GM18499 (cell line): ENCODE data around the gene TLR1.

Experiments used
- ATAC-seq: cut with Tn5 transposase; IDR thresholded peaks from one replicate; pipeline ENCODE4 v1.9.1; 2021; ENCODE audit warnings: moderate number of reproducible peaks; ENCODE audit not compliant: insufficient read depth, unreplicated experiment

TLR1 gene, protein sequence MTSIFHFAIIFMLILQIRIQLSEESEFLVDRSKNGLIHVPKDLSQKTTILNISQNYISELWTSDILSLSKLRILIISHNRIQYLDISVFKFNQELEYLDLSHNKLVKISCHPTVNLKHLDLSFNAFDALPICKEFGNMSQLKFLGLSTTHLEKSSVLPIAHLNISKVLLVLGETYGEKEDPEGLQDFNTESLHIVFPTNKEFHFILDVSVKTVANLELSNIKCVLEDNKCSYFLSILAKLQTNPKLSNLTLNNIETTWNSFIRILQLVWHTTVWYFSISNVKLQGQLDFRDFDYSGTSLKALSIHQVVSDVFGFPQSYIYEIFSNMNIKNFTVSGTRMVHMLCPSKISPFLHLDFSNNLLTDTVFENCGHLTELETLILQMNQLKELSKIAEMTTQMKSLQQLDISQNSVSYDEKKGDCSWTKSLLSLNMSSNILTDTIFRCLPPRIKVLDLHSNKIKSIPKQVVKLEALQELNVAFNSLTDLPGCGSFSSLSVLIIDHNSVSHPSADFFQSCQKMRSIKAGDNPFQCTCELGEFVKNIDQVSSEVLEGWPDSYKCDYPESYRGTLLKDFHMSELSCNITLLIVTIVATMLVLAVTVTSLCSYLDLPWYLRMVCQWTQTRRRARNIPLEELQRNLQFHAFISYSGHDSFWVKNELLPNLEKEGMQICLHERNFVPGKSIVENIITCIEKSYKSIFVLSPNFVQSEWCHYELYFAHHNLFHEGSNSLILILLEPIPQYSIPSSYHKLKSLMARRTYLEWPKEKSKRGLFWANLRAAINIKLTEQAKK

DNA sequence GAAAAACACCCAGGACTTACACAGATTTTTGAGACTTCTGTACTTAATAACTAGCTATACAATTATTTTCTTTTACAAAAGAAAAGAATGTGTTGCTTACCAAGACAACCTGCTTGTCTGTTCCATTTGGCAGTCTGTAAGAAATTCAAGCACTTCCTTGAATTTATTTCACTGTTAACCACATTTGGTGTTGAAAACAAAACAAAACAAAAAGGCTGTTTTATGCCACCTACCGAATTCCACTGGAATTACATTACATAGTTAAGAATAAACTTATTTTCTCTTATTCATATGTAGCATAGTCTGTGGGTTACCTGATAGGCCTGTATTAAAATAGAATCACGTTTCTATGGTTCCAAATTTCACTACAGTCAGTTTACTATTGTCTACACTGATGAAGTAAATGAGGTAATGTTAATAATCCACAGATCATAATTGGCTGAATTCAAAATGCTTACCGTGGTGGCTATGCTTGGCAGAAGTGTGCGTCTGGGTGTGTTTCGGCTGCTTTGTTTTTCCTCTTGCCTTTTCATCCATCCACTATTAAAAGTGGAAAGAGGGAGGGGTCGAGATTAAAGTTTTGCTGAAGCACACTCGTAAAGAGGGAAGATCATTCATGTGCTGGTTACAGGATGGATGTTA lies at the start of gene TLR1:
TSS of gene TLR1 (minus strand) at position 138 of the 642 bp plus-strand sequence. CDS start 5,960 bp downstream, outside the sequence.
- ATAC-seq = peak; percentile 29

DNA sequence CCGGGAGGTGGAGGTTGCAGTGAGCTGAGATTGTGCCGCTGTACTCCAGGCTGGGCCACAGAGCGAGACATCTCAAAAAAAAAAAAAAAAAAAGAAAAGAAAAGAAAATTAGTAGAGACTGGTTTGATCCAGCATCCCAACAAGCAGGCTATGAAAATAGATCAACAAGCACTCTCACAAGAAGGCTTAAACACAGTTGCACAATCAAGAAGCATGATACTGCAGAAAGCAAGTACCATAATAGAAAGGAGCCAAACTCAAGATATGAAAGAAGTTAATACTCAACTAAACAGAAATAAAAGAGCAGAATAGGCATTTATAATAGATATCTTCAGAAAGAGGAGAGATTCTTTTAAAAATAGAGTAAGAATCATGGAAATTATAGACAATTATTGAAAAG lies 41.4 kb upstream of the TLR1 start:
- ATAC-seq = no peak

DNA sequence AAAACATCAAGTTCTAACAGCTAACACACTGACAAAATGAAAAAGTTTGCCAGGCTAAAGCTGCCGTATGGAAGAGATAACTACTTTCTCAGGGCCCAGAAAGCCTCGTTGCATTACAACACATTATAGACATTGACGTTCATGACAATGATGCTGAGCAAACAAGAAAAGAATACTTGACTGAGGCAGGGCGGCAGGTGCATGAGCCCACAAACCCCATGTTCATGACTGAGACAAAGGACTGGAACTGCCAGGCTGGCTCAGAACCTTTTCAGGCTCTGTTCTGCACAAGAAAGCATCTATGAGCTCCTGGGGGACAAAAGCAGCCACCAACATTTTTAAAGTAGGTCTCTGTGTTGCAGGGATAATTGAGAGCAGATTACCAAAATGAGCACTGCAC lies 38.4 kb upstream of the TLR1 start:
- no peak for ATAC-seq

GRCh38 chr4:38837849-38838248 lies 33.3 kb upstream of the TLR1 start:
- no peak for ATAC-seq

DNA sequence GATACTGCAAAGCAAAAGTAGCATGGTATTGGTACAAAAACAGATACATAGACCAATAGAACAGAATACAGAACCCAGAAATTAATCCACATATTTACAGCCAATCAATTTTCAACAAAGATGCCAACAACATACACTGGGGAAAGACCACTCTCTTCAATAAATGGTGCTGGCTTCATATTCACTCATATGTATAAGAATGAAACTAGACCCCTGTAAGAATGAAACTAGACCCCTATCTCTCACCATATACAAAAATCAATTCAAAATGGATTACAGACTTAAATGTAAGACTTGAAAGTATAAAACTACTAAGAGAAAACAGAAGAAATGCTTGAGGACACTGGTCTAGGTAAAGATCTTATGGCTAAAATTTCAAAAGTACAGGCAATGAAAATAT lies 32.7 kb upstream of the TLR1 start:
- no peak for ATAC-seq

DNA sequence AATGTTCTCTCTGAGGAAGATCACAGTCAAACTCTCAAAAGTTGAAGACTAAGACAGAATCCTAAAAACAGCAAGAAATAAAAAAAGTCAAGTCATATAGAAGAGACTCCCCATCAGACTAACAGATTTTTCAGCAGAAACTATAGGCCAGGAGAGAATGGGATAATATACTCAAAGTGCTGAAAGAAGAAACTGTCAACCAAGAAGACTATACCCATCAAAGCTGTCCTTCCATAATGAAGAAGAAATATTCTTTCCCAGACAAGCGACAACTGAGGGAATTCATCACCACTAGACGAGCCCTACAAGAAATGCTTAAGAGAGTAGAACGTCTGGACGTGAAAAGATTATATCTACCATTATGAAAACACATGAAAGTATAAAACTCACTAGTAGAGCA lies 30.0 kb upstream of the TLR1 start:
- no peak for ATAC-seq

DNA sequence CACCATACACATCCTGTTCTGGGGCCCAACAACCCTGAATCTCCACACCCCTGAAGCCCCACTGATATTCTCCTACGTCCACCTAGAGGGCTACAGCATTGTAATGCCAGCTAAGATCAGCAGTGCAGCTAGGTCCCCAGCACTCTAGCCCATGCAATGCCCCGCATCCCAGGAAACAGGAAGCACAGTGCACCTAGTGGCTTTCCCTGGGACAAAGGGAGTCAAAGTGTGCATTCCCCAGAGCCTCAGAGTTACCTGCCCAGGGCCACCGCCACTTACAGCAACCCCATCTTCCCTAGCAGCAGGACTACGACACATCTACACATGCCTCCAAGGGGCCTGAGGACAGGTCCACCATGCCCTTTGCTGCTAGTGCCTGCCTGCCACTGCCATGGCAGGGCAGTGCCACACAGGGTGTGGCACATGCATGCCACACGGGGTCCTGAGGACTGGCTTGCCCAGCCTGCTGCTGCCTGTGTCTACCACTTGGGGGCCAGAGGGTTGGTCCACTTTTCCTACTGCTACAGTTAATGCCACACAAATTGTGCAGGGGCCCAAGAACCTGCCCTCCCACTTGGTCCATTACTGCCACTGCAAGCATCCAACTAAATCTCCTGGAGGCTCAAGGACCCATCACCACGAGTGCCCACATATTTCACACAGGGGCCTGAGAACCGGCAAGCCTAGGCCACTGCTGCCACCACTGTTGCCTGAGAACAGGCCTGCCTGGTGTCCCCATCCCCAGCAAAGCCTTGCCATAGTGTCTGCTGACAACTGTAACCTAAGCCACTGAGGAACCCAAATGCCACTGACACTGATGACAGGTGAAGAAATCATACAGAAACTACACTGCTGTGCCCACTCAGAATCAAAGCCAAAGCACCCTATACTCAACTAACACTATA lies 28.3 kb upstream of the TLR1 start:
- ATAC-seq = no peak

DNA sequence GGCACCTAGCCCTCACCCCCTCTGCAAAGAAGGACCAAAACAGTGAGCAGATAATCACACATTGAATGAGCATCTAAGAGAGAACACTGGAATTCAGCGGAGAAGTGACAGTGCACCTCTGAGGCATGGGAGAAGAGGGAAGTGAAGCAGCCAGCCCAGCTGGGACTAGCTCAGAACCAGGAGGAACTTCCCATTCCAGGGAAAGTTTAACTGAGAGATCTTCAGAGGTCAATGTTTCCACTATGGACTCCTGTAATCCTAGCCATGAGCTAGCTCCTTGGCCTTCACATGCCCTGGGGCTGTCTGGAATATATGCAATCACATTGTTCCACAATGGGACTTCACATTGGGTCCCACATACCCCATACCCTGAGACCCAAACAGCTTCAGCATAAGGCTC lies 27.6 kb upstream of the TLR1 start:
- no peak for ATAC-seq

GRCh38 chr4:38831653-38832052 lies 27.1 kb upstream of the TLR1 start:
- no peak for ATAC-seq

GRCh38 chr4:38829237-38829636 lies 24.6 kb upstream of the TLR1 start:
- no peak for ATAC-seq

- no peak for ATAC-seq
Observed at GRCh38 chr4:38823766-38824165, 19.2 kb upstream of the TLR1 start.

DNA sequence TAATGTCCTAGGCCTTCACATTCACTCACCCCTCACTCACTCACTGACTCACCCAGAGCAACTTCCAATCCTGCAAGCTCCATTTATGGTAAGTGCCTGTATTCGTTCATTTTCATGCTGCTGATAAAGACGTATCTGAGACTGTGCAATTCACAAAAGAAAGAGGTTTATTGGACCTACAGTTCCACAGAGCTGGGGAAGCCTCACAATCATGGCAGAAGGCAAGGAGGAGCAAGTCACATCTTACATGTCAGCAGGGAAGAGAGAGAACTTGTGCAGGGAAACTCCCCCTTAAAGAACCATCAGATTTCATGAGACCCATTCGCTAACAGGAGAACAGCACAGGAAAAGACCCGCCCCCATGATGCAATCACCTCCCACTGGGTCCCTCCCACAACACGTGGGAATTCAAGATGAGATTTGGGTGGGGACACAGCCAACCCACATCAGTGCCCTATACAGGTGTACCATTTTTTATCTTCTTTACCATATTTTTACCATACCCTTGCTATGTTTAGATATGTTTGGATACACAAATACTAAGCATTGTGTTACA lies 18.2 kb upstream of the TLR1 start:
- no peak for ATAC-seq

DNA sequence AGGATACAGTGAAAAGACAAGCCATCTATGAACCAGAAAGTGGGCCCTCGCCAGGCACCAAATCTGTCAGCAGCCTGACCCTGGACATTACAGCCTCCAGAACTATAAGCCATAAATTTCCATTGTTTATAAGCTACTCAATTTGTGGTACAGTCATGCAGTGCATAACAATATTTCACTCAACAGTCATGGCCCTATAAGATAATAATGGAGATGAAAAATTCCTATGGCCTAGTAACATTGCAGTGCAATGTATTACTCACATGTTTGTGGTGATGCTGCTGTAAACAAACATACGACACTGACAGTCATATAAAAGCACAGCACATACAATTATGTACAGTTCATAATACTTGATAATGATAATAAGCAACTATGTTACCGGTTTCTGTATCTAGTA lies 17.1 kb upstream of the TLR1 start:
- ATAC-seq = no peak

DNA sequence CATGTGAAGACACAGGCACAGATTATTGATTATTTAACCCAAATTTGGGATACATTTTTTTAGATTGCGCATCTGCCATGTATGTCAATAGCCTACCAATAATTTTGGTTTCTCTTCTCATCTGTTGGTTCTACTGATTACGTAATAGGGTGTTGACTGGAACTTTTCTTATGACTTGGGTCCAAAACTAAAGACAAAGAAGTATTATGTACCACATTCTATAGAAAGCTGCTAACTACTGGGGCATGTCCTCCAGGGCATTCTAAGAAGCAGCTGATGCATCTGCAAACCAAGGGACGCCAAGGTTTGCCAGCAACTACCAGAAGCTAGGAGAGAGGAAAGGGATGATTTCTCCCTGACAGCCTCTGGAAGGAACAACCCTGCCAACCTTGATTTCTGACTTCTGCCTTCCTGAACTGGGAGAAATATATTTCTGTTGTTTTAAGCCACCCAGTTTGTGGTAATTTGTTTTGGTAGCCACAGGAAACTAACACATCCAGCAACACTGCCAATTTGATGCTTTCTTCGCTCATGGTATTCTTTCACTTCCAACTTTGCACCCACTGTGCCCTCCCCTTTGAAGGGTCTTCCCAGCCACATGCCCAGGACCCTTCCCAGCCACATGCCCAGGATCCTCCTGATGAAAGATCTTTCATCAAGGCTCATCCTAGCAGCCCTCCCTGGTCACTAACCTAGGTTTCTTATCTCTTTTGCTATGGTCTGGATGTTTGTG lies 15.9 kb upstream of the TLR1 start:
- ATAC-seq = no peak

- no peak for ATAC-seq
Observed at GRCh38 chr4:38819569-38819968, 15.0 kb upstream of the TLR1 start.

- ATAC-seq = peak; percentile 42
Observed at GRCh38 chr4:38818441-38818976, 13.9 kb upstream of the TLR1 start.

GRCh38 chr4:38815885-38816782 lies 11.5 kb upstream of the TLR1 start:
- ATAC-seq = no peak

- no peak for ATAC-seq
Observed at GRCh38 chr4:38814386-38814785, 9.8 kb upstream of the TLR1 start.
